Ectodermal cell (in vitro differentiated cells): ENCODE results near the gene ARL14. TPM values are rescaled to one million over a fixed set of nuclear protein-coding genes. Genes with fewer than 3 reads are reported as not detected.

ENCODE experiments used
- H3K27ac ChIP-seq: 2 replicates; pipeline ENCODE4 v1.7.0; 2013; ENCODE audit warnings: mild to moderate bottlenecking, low read depth, low read length; ENCODE audit not compliant: insufficient read depth, poor library complexity, severe bottlenecking
- H3K27me3 ChIP-seq: 2 replicates; pipeline ENCODE4 v1.7.0; 2013; ENCODE audit warnings: mild to moderate bottlenecking, low read length; ENCODE audit not compliant: insufficient read depth, control insufficient read depth, poor library complexity, severe bottlenecking
- H3K36me3 ChIP-seq: one replicate; pipeline ENCODE4 v1.7.0; 2013; ENCODE audit warnings: low read length; ENCODE audit not compliant: control insufficient read depth, insufficient read depth
- H3K4me1 ChIP-seq: one replicate; pipeline ENCODE4 v1.7.0; 2013; ENCODE audit warnings: low read length; ENCODE audit not compliant: control insufficient read depth, insufficient read depth
- H3K4me3 ChIP-seq: 2 replicates; pipeline ENCODE4 v1.7.0; 2013; ENCODE audit warnings: low read depth, low read length, control low read depth; ENCODE audit not compliant: insufficient read depth
- H3K9me3 ChIP-seq: 2 replicates; pipeline ENCODE4 v1.7.0; 2013; ENCODE audit warnings: mild to moderate bottlenecking, low read length, moderate library complexity; ENCODE audit not compliant: control insufficient read depth
- WGBS, 2 experiments: methylation state at CpG; one replicate each; pipeline ENCODE4 v1.1.7; 2013; ENCODE audit warnings: missing lambda C conversion rate in 2 of 2; 5-methylcytosine and 5-hydroxymethylcytosine counted together
- polyA plus RNA-seq, 4 experiments: library from polyadenylated mRNA; stranded (reverse); fragments of 50-300 nt; gene quantifications; one replicate each; pipeline ENCODE4 v1.2.3, GENCODE V29; 2013

The ARL14 gene
- polyA plus RNA-seq (2013, experiment 1 of 4) = not detected
- not detected for polyA plus RNA-seq (2013, experiment 2 of 4)
- not detected for polyA plus RNA-seq (2013, experiment 3 of 4)
- polyA plus RNA-seq (2013, experiment 4 of 4) = not detected

DNA sequence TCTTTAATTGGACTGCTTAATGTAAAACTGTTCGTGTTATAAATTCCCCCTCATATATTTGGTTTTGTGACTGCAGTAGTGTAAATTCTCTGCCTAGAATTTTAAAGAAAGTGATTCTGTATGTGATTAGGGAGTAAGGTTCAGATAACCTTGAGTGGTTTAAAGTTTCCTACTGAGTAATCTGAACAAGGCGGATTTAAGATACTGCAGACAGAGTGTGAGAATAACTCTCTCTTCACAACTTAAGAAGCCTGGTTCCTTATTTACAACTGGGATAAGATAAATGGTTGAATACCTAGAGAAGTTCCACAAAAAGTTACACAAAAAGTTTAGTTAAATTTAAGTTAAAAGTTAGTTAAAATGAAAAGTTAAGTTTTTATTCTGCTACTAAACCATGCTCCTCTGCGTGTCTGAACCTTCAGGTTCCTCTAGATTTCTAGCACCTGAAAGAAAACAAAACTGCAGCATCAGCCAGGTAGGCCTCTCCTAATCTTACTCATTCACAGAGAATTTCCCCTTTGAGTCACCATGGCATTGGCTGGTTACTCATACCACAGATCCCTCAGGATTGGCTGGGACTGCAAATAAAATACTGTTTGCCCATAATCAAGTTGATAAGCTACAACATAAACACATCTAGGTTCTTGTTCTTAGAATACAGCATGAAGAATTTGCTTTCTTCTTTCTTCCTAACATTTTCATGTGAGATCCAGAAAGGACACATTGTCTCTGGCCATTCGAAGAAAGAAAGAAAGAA is at the start of gene ARL14:
Gene ARL14 (plus strand): TSS at position 614 of the 757 bp plus-strand sequence. CDS start 187 bp downstream, outside the sequence.
- no peak within 1 kb of the TSS for H3K4me3 ChIP-seq
- H3K36me3 ChIP-seq = no peaks in the 10 kb centered on the region
- WGBS, 2 experiments = 88 to 95% methylated on average over 4 of the region's 4 CpGs
- peaks cover 14% of the 10 kb centered on the region for H3K4me1 ChIP-seq
- no peak within 1 kb of the TSS for H3K27ac ChIP-seq
- no peaks in the 10 kb centered on the region for H3K9me3 ChIP-seq
- H3K27me3 ChIP-seq = no peaks in the 10 kb centered on the region

DNA sequence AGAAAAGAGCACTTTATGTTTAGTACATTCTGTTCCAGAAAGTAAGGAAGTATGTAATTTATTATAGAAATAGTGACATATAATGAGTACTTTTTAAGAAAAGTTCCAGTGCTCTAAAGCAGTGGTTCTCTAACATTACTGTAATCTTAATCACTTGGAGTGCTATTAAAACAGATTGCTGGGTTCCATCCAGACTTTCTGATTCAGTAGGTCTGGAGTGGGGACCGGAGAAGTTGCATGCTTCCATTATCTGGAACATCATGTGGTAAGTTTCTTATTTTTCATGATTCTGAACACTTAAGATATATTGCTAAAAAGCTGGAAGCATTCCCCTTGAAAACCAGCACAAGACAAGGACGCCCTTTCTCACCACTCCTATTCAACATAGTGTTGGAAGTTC is 47.5 kb upstream of the ARL14 start:
- Histone ChIP-seq H3K4me1 (no peaks in the 10 kb centered on the region), H3K9me3 (no peaks in the 10 kb centered on the region), H3K27me3 (no peaks in the 10 kb centered on the region), H3K27ac (no peak overlapping the region), H3K4me3 (no peak overlapping the region), H3K36me3 (no peaks in the 10 kb centered on the region)
- WGBS, 2 experiments = 94% methylated on average over 1 of the region's 2 CpGs; no CpG with 5 or more reads in 1 of the 2 experiments

DNA sequence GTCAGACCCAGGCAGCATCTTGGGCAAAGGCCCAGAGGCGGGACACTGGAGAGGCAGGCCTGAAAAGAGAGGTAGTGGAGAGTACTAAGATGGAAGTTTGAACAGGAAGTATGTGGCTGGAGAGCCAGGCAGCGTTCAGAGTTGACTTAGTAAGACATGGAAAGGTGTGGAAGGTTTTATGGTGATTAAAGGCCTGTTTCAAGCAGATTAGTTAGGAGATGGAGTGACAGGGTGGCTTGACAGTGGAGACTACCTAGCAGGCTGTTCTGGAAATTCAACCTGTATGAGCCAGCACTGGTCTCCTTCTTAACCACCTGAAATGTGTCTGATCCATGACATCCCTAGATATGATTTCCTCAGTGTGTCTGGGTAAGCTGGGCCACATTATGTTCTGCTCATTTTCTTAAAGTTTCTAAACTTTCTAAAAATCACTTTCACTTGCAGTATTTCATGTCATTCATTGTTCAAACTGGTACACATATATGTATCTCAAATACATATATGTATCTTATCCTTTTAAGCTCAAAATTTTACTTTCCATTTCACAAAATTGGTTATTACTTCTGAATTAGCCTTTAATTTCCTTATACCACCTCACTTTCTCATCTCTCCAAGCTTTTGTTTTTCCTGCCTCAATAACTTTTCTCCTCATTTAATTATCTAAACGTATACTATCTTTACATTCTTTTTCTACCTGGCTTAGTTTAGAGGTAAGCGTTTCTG is 43.4 kb upstream of the ARL14 start:
- H3K27me3 ChIP-seq = no peaks in the 10 kb centered on the region
- H3K36me3 ChIP-seq = no peaks in the 10 kb centered on the region
- H3K27ac ChIP-seq = no peak overlapping the region
- H3K9me3 ChIP-seq = no peaks in the 10 kb centered on the region
- H3K4me3 ChIP-seq = no peak overlapping the region
- WGBS, 2 experiments = 93 to 96% methylated on average over 4 of the region's 4 CpGs
- H3K4me1 ChIP-seq = no peaks in the 10 kb centered on the region

DNA sequence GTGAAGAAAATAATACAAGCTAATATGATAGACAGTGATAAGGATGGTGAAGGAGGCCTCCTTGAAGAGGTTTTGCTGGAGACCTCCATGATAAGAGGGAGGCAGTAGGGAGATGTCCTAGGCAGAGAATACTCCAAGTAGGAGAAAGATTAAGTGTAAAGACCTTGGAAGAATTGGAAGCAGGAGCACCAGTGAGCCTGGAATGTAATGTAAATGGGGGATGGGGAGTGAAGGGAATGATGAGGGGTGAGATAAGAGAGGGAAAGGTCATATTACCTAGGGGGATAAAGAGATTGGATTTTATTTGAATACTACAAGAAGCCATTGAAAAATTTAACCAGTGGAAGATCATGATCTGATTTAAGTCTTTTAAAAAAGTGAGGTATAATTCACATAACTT is 41.7 kb upstream of the ARL14 start:
- H3K27me3 ChIP-seq = no peaks in the 10 kb centered on the region
- H3K4me1 ChIP-seq = no peaks in the 10 kb centered on the region
- H3K4me3 ChIP-seq = no peak overlapping the region
- H3K36me3 ChIP-seq = no peaks in the 10 kb centered on the region
- no peak overlapping the region for H3K27ac ChIP-seq
- no peaks in the 10 kb centered on the region for H3K9me3 ChIP-seq

DNA sequence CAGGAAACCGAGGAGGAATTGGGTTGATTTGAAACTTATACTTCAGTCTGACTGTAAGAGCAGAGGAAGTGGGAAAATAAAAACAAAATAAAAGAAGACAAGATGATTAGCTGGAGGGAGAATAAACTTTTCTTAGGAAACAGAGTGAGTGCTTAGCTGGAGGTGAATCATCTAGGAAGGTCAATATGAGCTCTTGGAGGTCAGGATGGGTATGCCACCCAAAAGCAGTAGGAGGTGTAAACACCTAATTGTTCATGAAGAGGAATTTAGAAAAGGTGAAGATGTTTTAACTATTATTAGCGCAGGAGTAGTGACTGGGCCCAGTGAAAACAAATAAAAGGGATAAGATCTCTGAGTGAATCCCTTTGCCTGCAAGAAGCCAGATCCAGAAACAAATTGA is 39.9 kb upstream of the ARL14 start:
- Histone ChIP-seq H3K27me3 (no peaks in the 10 kb centered on the region), H3K4me1 (peaks cover 5% of the 10 kb centered on the region), H3K27ac (no peak overlapping the region), H3K36me3 (no peaks in the 10 kb centered on the region), H3K4me3 (no peak overlapping the region), H3K9me3 (no peaks in the 10 kb centered on the region)
- WGBS, 2 experiments = 93 to 98% methylated on average over 2 of the region's 2 CpGs

DNA sequence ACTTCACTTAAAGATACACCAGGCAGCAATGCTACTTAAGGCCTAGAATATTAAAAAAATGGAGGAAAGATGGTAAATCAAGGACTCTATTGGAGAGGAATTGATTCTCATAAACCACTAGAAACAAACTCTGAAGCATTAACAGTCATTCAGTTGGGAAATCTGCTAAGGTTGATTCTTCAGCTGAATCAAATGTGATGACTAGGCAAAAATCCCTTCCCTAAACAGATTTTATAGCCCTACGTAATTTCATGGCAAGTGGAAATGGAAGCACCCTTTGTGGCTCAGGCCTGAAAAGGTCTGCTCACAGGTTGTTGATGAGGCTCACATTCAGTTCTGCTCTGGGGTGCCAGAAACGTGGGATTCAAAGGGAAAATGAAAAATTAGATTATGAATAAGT is 38.8 kb upstream of the ARL14 start:
- WGBS, 2 experiments = 87 to 92% methylated on average over 2 of the region's 2 CpGs

DNA sequence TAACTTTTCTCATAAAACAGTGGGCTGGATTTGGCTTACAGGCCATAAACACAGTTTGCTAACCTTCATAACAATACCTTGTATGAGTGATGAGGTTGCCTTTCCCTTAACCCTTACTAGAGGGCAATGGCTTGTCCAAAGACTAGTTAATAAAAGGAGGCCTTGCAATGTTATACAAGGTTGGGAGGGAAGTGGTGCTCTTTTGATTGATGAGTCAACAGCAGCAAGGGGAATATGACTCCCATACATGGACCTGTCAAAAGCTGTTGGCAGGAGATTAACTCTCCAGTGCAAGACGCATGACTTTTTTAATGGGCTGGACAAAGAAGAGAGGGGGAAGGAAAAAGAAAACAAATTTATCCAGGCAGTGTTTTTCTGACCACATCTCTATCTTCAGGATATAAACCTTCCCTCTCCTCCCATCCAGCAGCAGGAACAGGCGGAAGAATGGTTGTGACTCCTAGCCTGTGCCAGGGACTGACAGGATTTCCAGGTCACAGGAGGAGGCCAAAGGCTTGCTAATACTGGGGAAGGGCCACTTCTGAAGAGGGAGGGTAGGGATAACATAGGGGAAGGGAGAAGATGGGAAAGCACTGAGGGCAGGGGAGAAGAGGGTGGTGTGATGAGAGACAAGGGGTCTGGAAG is 35.2 kb upstream of the ARL14 start:
- Histone ChIP-seq H3K4me3 (no peak overlapping the region), H3K36me3 (no peaks in the 10 kb centered on the region)
- WGBS, 2 experiments = 69 to 80% methylated on average over 2 of the region's 2 CpGs

More for the DNA sequence above, 38.8 kb upstream of the ARL14 start:
- Histone ChIP-seq H3K4me3 (no peak overlapping the region), H3K27ac (no peak overlapping the region), H3K36me3 (no peaks in the 10 kb centered on the region), H3K9me3 (no peaks in the 10 kb centered on the region), H3K27me3 (no peaks in the 10 kb centered on the region), H3K4me1 (peaks cover 5% of the 10 kb centered on the region)

DNA sequence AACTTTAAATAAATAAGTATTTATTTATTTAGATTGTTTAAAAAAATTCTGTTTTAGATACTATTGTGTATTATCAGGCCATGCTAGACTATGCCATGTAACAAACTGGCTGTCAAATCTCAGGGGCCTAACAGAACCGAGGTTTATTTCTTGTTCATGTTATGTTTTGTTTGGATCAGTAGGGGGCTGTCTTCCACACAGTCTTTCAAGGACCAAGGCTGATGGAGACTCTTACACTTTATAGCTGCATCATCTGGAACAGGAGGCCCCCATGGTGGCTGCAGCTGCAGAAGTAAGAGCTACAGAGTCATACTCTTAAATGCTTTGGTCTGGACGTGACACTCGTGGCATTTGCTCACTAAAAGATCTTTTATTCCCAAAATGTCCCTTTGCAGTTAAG is 33.0 kb upstream of the ARL14 start:
- Histone ChIP-seq H3K27me3 (no peaks in the 10 kb centered on the region), H3K4me3 (no peak overlapping the region), H3K4me1 (peaks cover 9% of the 10 kb centered on the region), H3K27ac (no peak overlapping the region), H3K9me3 (no peaks in the 10 kb centered on the region), H3K36me3 (no peaks in the 10 kb centered on the region)
- WGBS, 2 experiments = 71 to 77% methylated on average over 3 of the region's 3 CpGs

More for the DNA sequence above, 35.2 kb upstream of the ARL14 start:
- H3K27ac ChIP-seq = no peak overlapping the region
- H3K4me1 ChIP-seq = peaks cover 9% of the 10 kb centered on the region
- H3K9me3 ChIP-seq = no peaks in the 10 kb centered on the region
- H3K27me3 ChIP-seq = no peaks in the 10 kb centered on the region

DNA sequence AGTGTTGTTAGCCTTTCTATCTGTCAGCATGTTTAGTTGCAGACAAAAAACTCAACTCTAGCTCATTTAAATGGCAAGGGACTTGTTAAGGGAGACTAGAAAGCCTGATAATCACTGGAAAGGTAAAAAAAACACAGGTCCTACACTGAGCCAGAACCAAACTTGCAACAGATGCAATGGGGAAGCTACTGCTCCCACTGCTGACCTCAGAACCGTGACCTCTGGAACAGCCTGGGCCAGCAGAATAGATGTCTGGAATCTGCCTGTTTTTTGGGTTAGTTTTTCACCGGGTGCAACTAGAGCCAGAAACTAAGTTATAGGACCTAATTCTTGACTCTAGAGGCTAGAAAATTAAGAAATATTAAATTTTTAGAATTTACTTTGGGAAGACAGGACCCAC is 32.5 kb upstream of the ARL14 start:
- peaks cover 9% of the 10 kb centered on the region for H3K4me1 ChIP-seq
- no peak overlapping the region for H3K4me3 ChIP-seq
- no peaks in the 10 kb centered on the region for H3K27me3 ChIP-seq
- WGBS, 2 experiments = 86 to 92% methylated on average over 2 of the region's 2 CpGs
- H3K36me3 ChIP-seq = no peaks in the 10 kb centered on the region
- no peaks in the 10 kb centered on the region for H3K9me3 ChIP-seq
- no peak overlapping the region for H3K27ac ChIP-seq

DNA sequence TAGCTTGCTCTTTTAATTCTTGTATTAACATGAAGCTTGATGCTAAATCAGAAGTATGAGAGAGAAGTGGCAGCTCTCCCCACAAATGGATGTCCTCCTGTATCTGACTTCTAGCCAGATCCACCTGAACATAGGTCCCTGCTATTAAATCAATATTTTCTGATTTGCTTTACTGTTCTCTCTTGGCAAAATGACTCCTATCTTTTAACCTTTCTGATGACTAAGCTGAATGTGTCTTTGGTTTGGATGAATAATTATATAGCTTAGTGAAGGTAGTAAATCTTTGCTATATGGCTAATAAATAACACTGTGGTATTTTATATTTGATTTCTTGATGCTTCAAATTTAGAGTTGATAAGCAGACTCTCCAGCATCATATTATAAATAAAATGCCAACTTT is 28.3 kb upstream of the ARL14 start:
- peaks cover 3% of the 10 kb centered on the region for H3K9me3 ChIP-seq
- no peaks in the 10 kb centered on the region for H3K27me3 ChIP-seq
- H3K27ac ChIP-seq = no peak overlapping the region
- H3K4me3 ChIP-seq = no peak overlapping the region
- H3K4me1 ChIP-seq = peaks cover 4% of the 10 kb centered on the region
- H3K36me3 ChIP-seq = no peaks in the 10 kb centered on the region
